Esophagus muscularis mucosa (tissue), 4 donors: ENCODE data around the gene TMEM186. TPM values are rescaled to one million over a fixed set of nuclear protein-coding genes. Genes with fewer than 3 reads are reported as not detected.
A peak's percentile ranks its signal among the peaks of the same experiment; 100 is the strongest.
"Not testable (repeated sequence)": the region's sequence is repeated elsewhere in the genome, so short reads cannot be mapped to it uniquely, and the experiment has no call there.

Experiments
- DNase-seq: peaks from one replicate; pipeline ENCODE4 v3.0.0-alpha.2; 2017; ENCODE audit errors: extremely low spot score
- H3K27ac ChIP-seq, 4 donors: fragments of 200-600 bp; sonication (generic); replicated peaks in 1 of 4; 1 replicate in 3 of 4; 2 replicates in 1 of 4; pipeline ENCODE4 v1.5.1; 2016 to 2019; ENCODE audit warnings: mild to moderate bottlenecking in 1 of 4
- H3K27me3 ChIP-seq, 4 donors: fragments of 200-600 bp; sonication (generic); one replicate each; pipeline versions ENCODE4 v1.5.1 to v1.6.0; 2016 to 2019
- H3K36me3 ChIP-seq, 4 donors: fragments of 200-600 bp; sonication (generic); one replicate each; pipeline ENCODE4 v1.5.1; 2016 to 2019
- H3K4me1 ChIP-seq, 4 donors: fragments of 200-600 bp; sonication (generic); one replicate each; pipeline ENCODE4 v1.5.1; 2016 to 2019
- H3K4me3 ChIP-seq, 4 donors: fragments of 200-600 bp; sonication (generic); 1 replicate in 2 of 4; 2 replicates in 2 of 4; pipeline ENCODE4 v1.5.1; 2016 to 2019; ENCODE audit warnings: mild to moderate bottlenecking in 4 of 4, moderate library complexity in 1 of 4
- H3K9me3 ChIP-seq, 4 donors: fragments of 200-600 bp; sonication (generic); 1 replicate in 3 of 4; 2 replicates in 1 of 4; pipeline ENCODE4 v1.5.1; 2016 to 2019
- EP300 ChIP-seq: sonication (generic); formaldehyde crosslinking; IDR thresholded peaks from one replicate; pipeline ENCODE4 v1.6.1; 2017; ENCODE audit warnings: antibody characterized with exemption
- POLR2A ChIP-seq: fragments of 450-650 bp; IDR thresholded peaks from one replicate; pipeline ENCODE4 v1.6.1; 2017; ENCODE audit warnings: antibody characterized with exemption, moderate library complexity, mild to moderate bottlenecking, low read depth
- POLR2AphosphoS5 ChIP-seq, 2 donors: sonication (generic); formaldehyde crosslinking; IDR thresholded peaks; one replicate each; pipeline ENCODE4 v1.6.1; 2017; ENCODE audit warnings: antibody characterized with exemption in 2 of 2
- WGBS: methylation state at CpG from one replicate; pipeline ENCODE4 v1.1.5; 2018; 5-methylcytosine and 5-hydroxymethylcytosine counted together
- intact Hi-C: fragments of 100-400 bp; cut with DNase I; formaldehyde crosslinking; loops from one replicate; pipeline ENCODE4 v1.15.1; 2023
- total RNA-seq, 4 donors: library from RNA; depleted of rRNA; stranded (reverse); fragments of >200 nt; gene quantifications; one replicate each; pipeline versions ENCODE4 v1.1.0 to v1.2.1, GENCODE V29; 2016
- TF ChIP-seq, protein P1 (sequence below), 3 experiments: fragments of 200-600 bp in 2 of 3; fragments of 450-650 bp in 1 of 3; sonication (generic) in 2 of 3; IDR thresholded peaks; one replicate each; pipeline ENCODE4 v1.5.1; 2017 to 2019; ENCODE audit warnings: antibody characterized with exemption in 3 of 3, mild to moderate bottlenecking in 2 of 3, moderate library complexity in 1 of 3

Gene TMEM186
- total RNA-seq, 4 donors from 2014 or later, result 7.9 to 12.2 (median 9.6) TPM

GRCh38 chr16:8753416-8754054, 43.9 kb downstream of the TMEM186 start:
- TF ChIP-seq POLR2A (no peak), EP300 (no peak), POLR2AphosphoS5 (IDR thresholded peaks at IDR 0.05) (no peak)
- TF ChIP-seq, protein P1, sequence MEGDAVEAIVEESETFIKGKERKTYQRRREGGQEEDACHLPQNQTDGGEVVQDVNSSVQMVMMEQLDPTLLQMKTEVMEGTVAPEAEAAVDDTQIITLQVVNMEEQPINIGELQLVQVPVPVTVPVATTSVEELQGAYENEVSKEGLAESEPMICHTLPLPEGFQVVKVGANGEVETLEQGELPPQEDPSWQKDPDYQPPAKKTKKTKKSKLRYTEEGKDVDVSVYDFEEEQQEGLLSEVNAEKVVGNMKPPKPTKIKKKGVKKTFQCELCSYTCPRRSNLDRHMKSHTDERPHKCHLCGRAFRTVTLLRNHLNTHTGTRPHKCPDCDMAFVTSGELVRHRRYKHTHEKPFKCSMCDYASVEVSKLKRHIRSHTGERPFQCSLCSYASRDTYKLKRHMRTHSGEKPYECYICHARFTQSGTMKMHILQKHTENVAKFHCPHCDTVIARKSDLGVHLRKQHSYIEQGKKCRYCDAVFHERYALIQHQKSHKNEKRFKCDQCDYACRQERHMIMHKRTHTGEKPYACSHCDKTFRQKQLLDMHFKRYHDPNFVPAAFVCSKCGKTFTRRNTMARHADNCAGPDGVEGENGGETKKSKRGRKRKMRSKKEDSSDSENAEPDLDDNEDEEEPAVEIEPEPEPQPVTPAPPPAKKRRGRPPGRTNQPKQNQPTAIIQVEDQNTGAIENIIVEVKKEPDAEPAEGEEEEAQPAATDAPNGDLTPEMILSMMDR (IDR thresholded peaks at IDR 0.05), result no peak
- Histone ChIP-seq H3K4me1 (peaks cover 12 to 16% (median 14%) of the 10 kb centered on the region in 4 donors), H3K36me3 (peaks cover 0 to 27% (median 4%) of the 10 kb centered on the region in 4 donors), H3K4me3 (no peak overlapping the region), H3K9me3 (no peaks in the 10 kb centered on the region), H3K27ac (no peak overlapping the region), H3K27me3 (no peaks in the 10 kb centered on the region)
- DNase-seq, result no peak
- intact Hi-C loops, result no loop called here
- WGBS, result 67% methylated on average over 9 of the region's 9 CpGs

DNA sequence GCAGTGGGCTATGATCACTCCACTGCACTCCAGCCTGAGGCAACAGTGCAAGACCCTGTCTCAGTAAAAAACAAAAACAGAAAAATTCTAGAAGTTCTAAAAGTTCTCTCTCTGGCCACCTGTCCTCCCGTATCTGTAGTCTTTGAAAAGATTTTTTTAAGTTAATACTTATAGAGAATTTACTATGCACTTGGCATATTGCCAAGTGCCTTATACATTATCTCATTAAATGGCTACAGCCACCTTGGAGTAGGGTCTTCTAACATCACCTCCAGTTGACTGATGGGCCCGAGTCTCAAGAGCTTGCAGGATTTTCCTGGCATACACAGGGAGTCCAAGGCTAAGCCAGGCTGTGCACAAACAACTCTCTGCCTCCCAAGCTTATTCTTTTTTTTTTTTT, 44.7 kb downstream of the TMEM186 start:
- Histone ChIP-seq H3K27me3 (no peaks in the 10 kb centered on the region), H3K27ac (no peak overlapping the region), H3K4me1 (peaks cover 12 to 16% (median 14%) of the 10 kb centered on the region in 4 donors), H3K9me3 (no peaks in the 10 kb centered on the region), H3K36me3 (peaks cover 0 to 19% (median under 1%) of the 10 kb centered on the region in 4 donors), H3K4me3 (no peak overlapping the region)
- TF ChIP-seq POLR2AphosphoS5 (IDR thresholded peaks at IDR 0.05) (no peak), POLR2A (no peak), EP300 (no peak)
- TF ChIP-seq, protein P1 (IDR thresholded peaks at IDR 0.05), result no peak
- intact Hi-C loops, result no loop called here
- DNase-seq, result no peak
- WGBS, result 46% methylated on average over 2 of the region's 2 CpGs

- TF ChIP-seq, protein P1 (IDR thresholded peaks at IDR 0.05), result no peak
- TF ChIP-seq EP300 (peak; percentile 46), POLR2A (no peak), POLR2AphosphoS5 (IDR thresholded peaks at IDR 0.05) (peak in 1 of 2 donors; percentile 51)
- Histone ChIP-seq H3K4me3 (no peak overlapping the region), H3K9me3 (no peaks in the 10 kb centered on the region), H3K36me3 (peaks cover 0 to 16% (median 2%) of the 10 kb centered on the region in 4 donors), H3K27me3 (no peaks in the 10 kb centered on the region), H3K4me1 (peaks cover 12 to 16% (median 14%) of the 10 kb centered on the region in 4 donors), H3K27ac (no peak overlapping the region)
- DNase-seq, result no peak
- intact Hi-C loops, result no loop called here
- 58% methylated on average over 9 of the region's 14 CpGs for WGBS
These were observed 45.7 kb downstream of the TMEM186 start for GRCh38 chr16:8751481-8752311.

DNA sequence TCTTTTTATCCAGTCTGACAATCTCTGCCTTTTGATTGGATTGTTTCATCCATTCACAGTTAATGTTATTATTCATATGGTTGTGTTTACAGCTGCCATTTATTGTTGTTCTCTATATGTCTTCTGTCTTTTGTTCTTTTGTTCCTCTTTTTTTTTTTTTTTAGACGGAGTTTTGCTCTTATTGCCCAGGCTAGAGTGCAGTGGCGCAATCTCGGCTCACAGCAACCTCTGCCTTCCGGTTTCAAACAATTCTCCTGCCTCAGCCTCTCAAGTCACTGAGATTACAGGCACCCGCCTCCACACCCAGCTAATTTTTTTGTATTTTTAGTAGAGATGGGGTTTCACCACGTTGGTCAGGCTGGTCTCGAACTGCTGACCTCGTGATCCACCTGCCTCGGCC, 48.5 kb downstream of the TMEM186 start:
- peaks cover 12 to 16% (median 14%) of the 10 kb centered on the region in 4 donors for H3K4me1 ChIP-seq
- H3K27ac ChIP-seq, DNase-seq, intact Hi-C loops, H3K4me3 ChIP-seq, H3K27me3 ChIP-seq, H3K9me3 ChIP-seq: not testable (repeated sequence)
- 91% methylated on average over 9 of the region's 9 CpGs for WGBS
- peaks cover 0 to 12% (median 6%) of the 10 kb centered on the region in 4 donors for H3K36me3 ChIP-seq

Other genes with a start within 250 kb of the TMEM186 start
- not detected for gene TMEM114, start 207.1 kb downstream of the TMEM186 start, total RNA-seq
- 10 to 100 TPM; 22.5 to 24.5 (median 23.4) TPM for gene METTL22, start 175.9 kb downstream of the TMEM186 start, total RNA-seq
- gene ABAT, start 123.0 kb downstream of the TMEM186 start, total RNA-seq, result 10 to 100 TPM in 3 of 4 donors, 1 to 10 TPM in 1; 9.0 to 16.9 (median 13.4) TPM
- 10 to 100 TPM; 19.6 to 34.3 (median 23.5) TPM for gene PMM2, start 200 bp upstream of the TMEM186 start, total RNA-seq
- gene CARHSP1, start 71.4 kb upstream of the TMEM186 start, total RNA-seq, result 10 to 100 TPM; 33.2 to 95.8 (median 73.9) TPM
- gene LITAFD, start 84.7 kb upstream of the TMEM186 start, total RNA-seq, result not detected
- gene USP7, start 166.3 kb upstream of the TMEM186 start, total RNA-seq, result 10 to 100 TPM; 67.9 to 84.7 (median 73.3) TPM